ENCODE data around the gene CCR5AS.
"Not testable (repeated sequence)": the region's sequence is repeated elsewhere in the genome, so short reads cannot be mapped to it uniquely, and the experiment has no call there.

Gene CCR5AS

GRCh38 chr3:46429250-46429649 lies 22.4 kb upstream of the CCR5AS start:
- DNase-seq (ENCODE audit: low spot score): no peak

- DNase-seq (ENCODE audit: low spot score): no peak
Measured at GRCh38 chr3:46427916-46428833, 21.3 kb upstream of the CCR5AS start.

- not testable (repeated sequence) for DNase-seq (ENCODE audit: low spot score)
Measured at GRCh38 chr3:46427404-46427803, 20.5 kb upstream of the CCR5AS start.

DNA sequence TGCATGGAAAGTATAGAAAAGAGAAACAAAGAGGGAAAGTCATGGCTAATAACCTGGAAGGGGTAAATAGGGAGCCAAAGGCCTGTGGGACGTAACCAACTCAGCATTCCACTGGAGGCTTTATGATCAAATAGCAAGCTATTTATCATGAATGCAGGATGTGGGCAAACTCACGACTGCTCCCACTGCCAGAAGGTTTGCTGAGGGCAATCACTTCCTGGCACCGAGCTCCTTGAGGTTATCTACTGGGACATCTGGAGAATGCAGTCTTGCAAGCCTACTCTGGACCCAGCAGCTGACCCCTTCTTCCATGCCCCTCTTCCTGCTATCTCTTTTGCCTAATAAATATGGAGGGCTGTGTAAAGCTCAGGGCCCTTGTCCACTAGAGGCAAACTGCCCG lies 19.6 kb upstream of the CCR5AS start:
- not testable (repeated sequence) for DNase-seq (ENCODE audit: low spot score)

- DNase-seq (ENCODE audit: low spot score): no peak
Measured at GRCh38 chr3:46423588-46423987, 16.7 kb upstream of the CCR5AS start.

- no peak for DNase-seq (ENCODE audit: low spot score)
Measured at GRCh38 chr3:46422617-46423016, 15.8 kb upstream of the CCR5AS start.

GRCh38 chr3:46420931-46421330 lies 14.1 kb upstream of the CCR5AS start:
- DNase-seq (ENCODE audit: low spot score): no peak

- DNase-seq (ENCODE audit: low spot score): no peak
Measured at GRCh38 chr3:46419816-46420215, 12.9 kb upstream of the CCR5AS start.

DNA sequence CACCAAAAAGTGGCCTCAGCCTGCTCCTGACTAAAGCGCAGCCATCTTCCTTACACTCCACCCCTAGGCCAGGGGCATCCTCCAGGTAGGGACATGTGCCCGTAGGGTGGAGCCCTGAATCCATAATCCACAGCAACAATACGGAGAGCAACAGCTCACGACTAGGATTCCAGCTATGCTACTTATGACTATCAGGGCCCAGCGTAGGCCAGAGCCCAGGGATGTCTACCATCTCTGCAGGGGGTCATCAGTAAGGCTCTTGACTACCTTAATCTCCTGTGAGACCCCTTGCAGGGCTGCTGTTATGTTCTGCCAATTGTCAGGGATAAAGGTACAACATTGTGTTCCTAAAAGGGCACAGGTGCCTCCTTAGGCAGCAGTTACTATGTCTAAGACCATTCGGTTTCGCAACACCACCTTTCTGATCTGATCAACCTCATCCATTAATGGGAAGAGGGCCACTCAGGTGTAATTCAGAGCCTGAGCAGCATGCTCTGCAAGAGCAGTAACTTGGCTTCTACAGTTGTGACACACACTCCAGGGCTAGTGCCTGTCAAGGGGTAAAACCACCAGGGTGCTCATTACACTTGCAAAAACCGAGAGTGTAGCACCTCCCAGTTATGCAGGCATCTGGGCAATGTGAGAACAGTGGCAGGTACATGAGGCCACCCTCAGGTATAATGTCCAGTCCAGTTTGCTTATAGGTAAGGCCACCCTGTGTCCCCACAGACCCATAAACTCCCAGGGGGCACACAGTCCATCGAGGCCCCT lies 11.2 kb upstream of the CCR5AS start:
- DNase-seq (ENCODE audit: low spot score): no peak

DNA sequence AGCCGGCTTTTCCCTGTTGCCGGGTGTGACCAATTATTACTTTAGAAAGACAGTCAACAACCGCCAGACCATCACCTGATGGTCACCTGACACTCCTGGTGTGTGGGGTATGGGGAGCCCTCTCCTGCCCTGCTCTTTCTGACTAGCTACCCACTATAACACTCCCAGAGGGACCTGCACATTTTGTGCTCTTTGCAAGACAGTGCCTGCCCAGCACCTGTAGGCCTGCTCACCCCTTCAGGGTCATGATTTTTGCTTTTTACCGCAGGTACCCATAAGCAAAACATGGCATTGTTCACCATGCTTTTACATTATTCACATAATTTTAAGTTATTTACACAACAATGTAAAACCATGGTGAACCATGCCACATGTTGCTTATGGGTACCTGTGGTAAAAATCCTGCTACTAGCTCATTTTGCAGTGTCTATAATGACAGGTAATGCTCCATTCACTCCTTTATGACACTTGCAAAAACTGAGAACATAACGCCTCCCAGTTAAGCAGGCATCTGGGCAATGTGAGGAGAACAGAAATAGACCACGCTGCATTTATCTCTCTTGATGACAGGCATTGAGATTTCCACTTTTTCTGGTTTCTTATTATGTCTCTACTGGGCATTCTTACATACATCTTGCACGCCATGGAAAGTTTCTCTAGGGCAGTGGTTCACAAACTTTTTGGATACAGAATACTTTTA lies 10.1 kb upstream of the CCR5AS start:
- no peak for DNase-seq (ENCODE audit: low spot score)

- DNase-seq (ENCODE audit: low spot score): no peak
Measured at GRCh38 chr3:46416125-46416810, 9.4 kb upstream of the CCR5AS start.

- no peak for DNase-seq (ENCODE audit: low spot score)
Measured at GRCh38 chr3:46414739-46415138, 7.9 kb upstream of the CCR5AS start.

- DNase-seq (ENCODE audit: low spot score): no peak
Measured at GRCh38 chr3:46413951-46414350, 7.1 kb upstream of the CCR5AS start.

DNA sequence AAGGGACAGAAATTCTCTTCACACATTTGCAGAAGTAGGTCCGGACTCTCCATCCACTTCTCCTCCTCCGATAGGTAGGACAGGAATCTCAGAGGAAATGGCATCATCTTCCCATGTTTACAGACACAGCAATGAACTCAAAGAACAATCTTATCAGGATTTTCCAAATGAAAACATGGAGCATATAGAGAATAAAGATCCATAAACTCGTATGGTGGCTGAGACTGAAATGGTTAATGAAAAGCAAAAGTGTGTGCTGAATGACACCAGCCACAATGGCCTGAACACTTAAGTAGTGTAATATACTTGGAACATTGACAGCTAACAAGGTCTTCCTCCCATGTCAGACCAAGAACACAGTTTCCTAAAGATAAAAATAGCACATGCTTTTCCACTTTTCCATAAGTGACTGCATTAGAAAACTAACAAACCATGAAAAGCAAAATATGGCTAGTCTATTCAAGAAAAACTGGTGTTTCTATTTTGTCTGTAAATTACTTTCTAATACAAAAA lies 6.0 kb upstream of the CCR5AS start:
- no peak for DNase-seq (ENCODE audit: low spot score)

DNA sequence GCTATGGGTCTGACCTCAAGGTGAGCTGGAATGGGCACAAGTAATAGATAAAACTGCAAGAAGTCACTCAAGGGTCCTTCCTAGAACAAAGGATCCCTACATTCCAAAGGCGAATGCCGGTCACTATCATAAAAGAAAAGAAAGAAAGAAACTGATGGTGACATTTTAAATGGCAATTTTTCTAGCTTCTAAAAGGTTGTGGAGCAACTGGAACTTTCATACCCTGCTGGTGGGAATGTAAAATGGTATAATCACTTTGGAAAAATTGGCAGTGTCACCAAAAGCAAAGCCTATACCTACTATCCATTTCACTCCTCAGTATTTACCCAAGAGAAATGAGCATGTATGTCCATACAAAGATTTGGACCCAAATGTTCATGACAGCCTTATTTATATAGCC lies 4.4 kb upstream of the CCR5AS start:
- no peak for DNase-seq (ENCODE audit: low spot score)

DNA sequence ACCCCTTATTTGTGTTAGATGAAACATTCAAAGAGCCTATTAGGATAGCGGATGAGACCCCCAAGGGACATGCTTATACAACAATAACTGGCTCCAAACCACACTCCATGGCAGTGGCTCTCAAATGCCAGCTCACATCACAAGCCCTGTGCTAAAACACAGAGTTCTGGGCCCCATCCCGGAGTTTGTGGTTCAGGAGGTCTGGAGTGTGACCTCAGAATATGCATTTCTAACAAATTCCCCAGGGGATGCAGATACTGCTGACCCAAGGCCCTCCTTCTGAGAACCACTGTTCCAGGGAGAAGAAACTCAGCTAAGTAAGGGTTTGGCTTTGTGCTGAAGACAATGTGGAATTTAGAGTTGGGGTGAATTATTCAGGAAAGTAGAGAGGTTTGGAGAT lies 3.8 kb upstream of the CCR5AS start:
- DNase-seq (ENCODE audit: low spot score): no peak

GRCh38 chr3:46409739-46410489 lies 3.0 kb upstream of the CCR5AS start:
- DNase-seq (ENCODE audit: low spot score): no peak

GRCh38 chr3:46408853-46409252 lies 2.0 kb upstream of the CCR5AS start:
- no peak for DNase-seq (ENCODE audit: low spot score)

DNA sequence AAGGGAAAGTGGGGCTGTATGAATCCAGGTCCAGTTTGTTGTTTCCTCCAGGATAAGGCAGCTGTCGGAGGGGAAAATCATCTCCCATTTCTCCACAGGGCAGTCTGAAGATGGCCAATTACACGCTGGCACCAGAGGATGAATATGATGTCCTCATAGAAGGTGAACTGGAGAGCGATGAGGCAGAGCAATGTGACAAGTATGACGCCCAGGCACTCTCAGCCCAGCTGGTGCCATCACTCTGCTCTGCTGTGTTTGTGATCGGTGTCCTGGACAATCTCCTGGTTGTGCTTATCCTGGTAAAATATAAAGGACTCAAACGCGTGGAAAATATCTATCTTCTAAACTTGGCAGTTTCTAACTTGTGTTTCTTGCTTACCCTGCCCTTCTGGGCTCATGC lies 1.1 kb upstream of the CCR5AS start:
- no peak for DNase-seq (ENCODE audit: low spot score)

GRCh38 chr3:46406443-46406787 lies 451 bp downstream of the CCR5AS start:
- no peak for DNase-seq (ENCODE audit: low spot score)

All from AG20443 (cell line).